Vagina (tissue), 2 donors: ENCODE measurements around the gene CARD8. TPM values are rescaled to one million over a fixed set of nuclear protein-coding genes. Genes with fewer than 3 reads are reported as not detected.

Experiments
- DNase-seq, 2 donors: peaks; one replicate each; pipeline ENCODE4 v3.0.0-alpha.2; 2017; ENCODE audit errors: extremely low spot score in 2 of 2
- H3K27ac ChIP-seq: fragments of 200-600 bp; sonication (generic); one replicate; pipeline ENCODE4 v1.5.1; 2019
- H3K27me3 ChIP-seq: fragments of 200-600 bp; sonication (generic); one replicate; pipeline ENCODE4 v1.5.1; 2019
- H3K36me3 ChIP-seq, 2 donors: fragments of 200-600 bp; sonication (generic); one replicate each; pipeline ENCODE4 v1.5.1; 2017 to 2019
- H3K4me1 ChIP-seq: fragments of 200-600 bp; sonication (generic); one replicate; pipeline ENCODE4 v1.5.1; 2019
- H3K4me3 ChIP-seq, 2 donors: fragments of 200-600 bp; sonication (generic); 1 replicate in 1 of 2; 2 replicates in 1 of 2; pipeline ENCODE4 v1.5.1; 2016 to 2019
- H3K9me3 ChIP-seq: fragments of 200-600 bp; sonication (generic); one replicate; pipeline ENCODE4 v1.5.1; 2019
- CTCF ChIP-seq, 3 experiments: fragments of 450-650 bp in 2 of 3; fragments of 200-600 bp in 1 of 3; sonication (generic) in 1 of 3; IDR thresholded peaks; one replicate each; pipeline ENCODE4 v1.5.1; 2017 to 2019; ENCODE audit warnings: antibody characterized with exemption in 3 of 3, mild to moderate bottlenecking in 2 of 3, moderate library complexity in 2 of 3
- POLR2A ChIP-seq, 2 donors: fragments of 450-650 bp; IDR thresholded peaks; one replicate each; pipeline ENCODE4 v1.6.1; 2017; ENCODE audit warnings: antibody characterized with exemption in 2 of 2, mild to moderate bottlenecking in 2 of 2, moderate library complexity in 2 of 2
- POLR2AphosphoS5 ChIP-seq, 2 donors: sonication (generic); formaldehyde crosslinking; IDR thresholded peaks; one replicate each; pipeline ENCODE4 v1.9.0; 2017; ENCODE audit warnings: antibody characterized with exemption in 2 of 2, mild to moderate bottlenecking in 2 of 2, low read depth in 1 of 2; ENCODE audit not compliant: insufficient read depth in 1 of 2
- intact Hi-C: fragments of 100-400 bp; cut with DNase I; formaldehyde crosslinking; loops from one replicate; pipeline ENCODE4 v1.15.1; 2023
- total RNA-seq: library from RNA; depleted of rRNA; stranded (reverse); fragments of >200 nt; gene quantifications from one replicate; pipeline ENCODE4 v1.2.3, GENCODE V29; 2016

CARD8 gene
- total RNA-seq, 1 donor from 2014 or later = 31.9 TPM

GRCh38 chr19:48170817-48171347 is 84.8 kb downstream of the CARD8 start:
- Histone ChIP-seq H3K27me3 (no peaks in the 10 kb centered on the region), H3K4me1 (peaks cover 20% of the 10 kb centered on the region), H3K4me3 (peak overlapping the region; percentile 72 to 85), H3K27ac (peak overlapping the region; percentile 83), H3K9me3 (no peaks in the 10 kb centered on the region), H3K36me3 (peaks cover 0 to 15% of the 10 kb centered on the region in 2 donors)
- TF ChIP-seq CTCF (IDR thresholded peaks at IDR 0.05) = no peak
- no peak for TF ChIP-seq POLR2AphosphoS5 (IDR thresholded peaks at IDR 0.05; ENCODE audit: insufficient read depth in 1 of 2, low read depth in 1 of 2)
- intact Hi-C loops = no loop called here
- DNase-seq = no peak

- Histone ChIP-seq H3K27ac (peak within 1 kb of the TSS; percentile 83), H3K27me3 (no peaks in the 10 kb centered on the region), H3K36me3 (peaks cover 0 to 15% of the 10 kb centered on the region in 2 donors), H3K4me3 (peak within 1 kb of the TSS; percentile 72 to 85), H3K4me1 (peaks cover 20% of the 10 kb centered on the region), H3K9me3 (no peaks in the 10 kb centered on the region)
- TF ChIP-seq CTCF (IDR thresholded peaks at IDR 0.05) = no peak
- peak; percentile 84 to 97 for TF ChIP-seq POLR2AphosphoS5 (IDR thresholded peaks at IDR 0.05; ENCODE audit: insufficient read depth in 1 of 2, low read depth in 1 of 2)
- TF ChIP-seq POLR2A (IDR thresholded peaks at IDR 0.05) = no peak
- intact Hi-C loops = loop anchor here (5.0 kb wide), 1 partner anchor 1143 kb away; no protein-coding TSS in a partner anchor
- peak in 1 of 2 donors; percentile 92 for DNase-seq
Measured at GRCh38 chr19:48169939-48170803, 85.5 kb downstream of the CARD8 start, which contains the start of the genes LIG1 and ZSWIM9. Gene LIG1 (minus strand): TSS chr19:48170344. CDS start chr19:48165566, 4,778 bp downstream. Gene ZSWIM9 (plus strand): TSS chr19:48170680. CDS start chr19:48171803, 1,123 bp downstream.

DNA sequence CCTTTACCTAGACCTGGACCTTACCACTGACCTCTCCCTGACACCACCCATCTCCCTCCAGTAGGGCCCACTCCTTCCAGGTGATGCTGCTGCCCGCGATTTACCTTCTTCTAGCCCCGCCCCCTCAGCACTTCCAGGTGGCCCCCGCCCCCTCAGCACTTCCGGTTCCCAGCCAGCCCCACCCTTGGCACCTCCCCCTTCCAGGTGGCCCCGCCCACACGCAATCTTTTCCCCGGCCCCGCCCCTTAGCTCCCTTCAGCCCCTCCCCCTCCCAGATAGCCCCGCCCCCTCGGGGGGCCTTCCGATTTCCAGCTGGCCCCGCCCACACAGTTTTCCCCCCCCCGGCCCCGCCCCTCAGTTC is 86.2 kb downstream of the CARD8 start:
- no peak for DNase-seq
- Histone ChIP-seq H3K27me3 (no peaks in the 10 kb centered on the region), H3K4me1 (peaks cover 20% of the 10 kb centered on the region), H3K27ac (peak overlapping the region; percentile 83), H3K9me3 (no peaks in the 10 kb centered on the region), H3K36me3 (peaks cover 0 to 12% of the 10 kb centered on the region in 2 donors), H3K4me3 (peak overlapping the region; percentile 72 to 85)
- intact Hi-C loops = loop anchor here (5.0 kb wide), 1 partner anchor 1142 kb away; no protein-coding TSS in a partner anchor
- no peak for TF ChIP-seq CTCF (IDR thresholded peaks at IDR 0.05)
- no peak for TF ChIP-seq POLR2AphosphoS5 (IDR thresholded peaks at IDR 0.05; ENCODE audit: insufficient read depth in 1 of 2, low read depth in 1 of 2)
- TF ChIP-seq POLR2A (IDR thresholded peaks at IDR 0.05) = no peak

GRCh38 chr19:48168689-48169088 is 87.0 kb downstream of the CARD8 start:
- Histone ChIP-seq H3K36me3 (peaks cover 0 to 4% of the 10 kb centered on the region in 2 donors), H3K4me1 (peaks cover 20% of the 10 kb centered on the region), H3K4me3 (no peak overlapping the region), H3K9me3 (no peaks in the 10 kb centered on the region), H3K27ac (no peak overlapping the region), H3K27me3 (no peaks in the 10 kb centered on the region)
- intact Hi-C loops = loop anchor here (5.0 kb wide), 1 partner anchor 1141 kb away; no protein-coding TSS in a partner anchor
- no peak for DNase-seq
- TF ChIP-seq CTCF (IDR thresholded peaks at IDR 0.05) (no peak), POLR2AphosphoS5 (IDR thresholded peaks at IDR 0.05; ENCODE audit: insufficient read depth in 1 of 2, low read depth in 1 of 2) (no peak), POLR2A (IDR thresholded peaks at IDR 0.05) (no peak)
